Endodermal cell (in vitro differentiated cells): ENCODE measurements around the gene GRM4. TPM values are rescaled to one million over a fixed set of nuclear protein-coding genes. Genes with fewer than 3 reads are reported as not detected.
"Not testable (repeated sequence)": the region's sequence is repeated elsewhere in the genome, so short reads cannot be mapped to it uniquely, and the experiment has no call there.

Experiments
- DNase-seq: peaks from one replicate; pipeline ENCODE4 v3.0.0-alpha.2; 2017
- H3K27ac ChIP-seq: 2 replicates; pipeline ENCODE4 v1.5.1; 2013; ENCODE audit warnings: mild to moderate bottlenecking, low read depth, low read length, moderate library complexity
- H3K27me3 ChIP-seq: 2 replicates; pipeline ENCODE4 v1.6.1; 2013; ENCODE audit warnings: mild to moderate bottlenecking, low read length, moderate library complexity; ENCODE audit not compliant: insufficient read depth, control insufficient read depth, poor library complexity, severe bottlenecking
- H3K36me3 ChIP-seq: 2 replicates; pipeline ENCODE4 v1.7.0; 2013; ENCODE audit warnings: mild to moderate bottlenecking, low read length, moderate library complexity; ENCODE audit not compliant: control insufficient read depth, insufficient read depth
- H3K4me1 ChIP-seq: one replicate; pipeline ENCODE4 v1.7.0; 2013; ENCODE audit warnings: low read length; ENCODE audit not compliant: control insufficient read depth, insufficient read depth
- H3K4me3 ChIP-seq: 2 replicates; pipeline ENCODE4 v1.5.1; 2013; ENCODE audit warnings: mild to moderate bottlenecking, low read length, moderate library complexity
- H3K9ac ChIP-seq: 2 replicates; pipeline ENCODE4 v1.6.1; 2013; ENCODE audit warnings: mild to moderate bottlenecking, low read length, moderate library complexity; ENCODE audit not compliant: poor library complexity, severe bottlenecking; ENCODE audit errors: extremely low read depth
- H3K9me3 ChIP-seq: 2 replicates; pipeline ENCODE4 v1.6.1; 2013; ENCODE audit warnings: mild to moderate bottlenecking, low read length, moderate library complexity; ENCODE audit not compliant: control insufficient read depth
- H3K27ac Mint-ChIP-seq: 2 replicates; pipeline ENCODE4 v1.8.0; 2020; ENCODE audit warnings: mixed read lengths
- H3K27me3 Mint-ChIP-seq: 2 replicates; pipeline ENCODE4 v1.8.0; 2021; ENCODE audit warnings: mild to moderate bottlenecking, mixed read lengths; ENCODE audit not compliant: insufficient read depth
- H3K36me3 Mint-ChIP-seq: 2 replicates; pipeline ENCODE4 v1.8.0; 2020; ENCODE audit warnings: low read depth, mixed read lengths
- H3K4me1 Mint-ChIP-seq: 2 replicates; pipeline ENCODE4 v1.8.0; 2020; ENCODE audit warnings: mixed read lengths
- H3K4me3 Mint-ChIP-seq: 2 replicates; pipeline ENCODE4 v1.8.0; 2020; ENCODE audit warnings: mild to moderate bottlenecking, moderate library complexity, mixed read lengths
- H3K9me3 Mint-ChIP-seq: 2 replicates; pipeline ENCODE4 v1.8.0; 2020; ENCODE audit warnings: mild to moderate bottlenecking, mixed read lengths
- WGBS, 2 experiments: methylation state at CpG; one replicate each; pipeline versions ENCODE4 v1.1.5 to v1.1.7; 2013; ENCODE audit warnings: missing lambda C conversion rate in 2 of 2, mixed read lengths in 1 of 2; ENCODE audit not compliant: insufficient coverage in 1 of 2, insufficient read length in 1 of 2; 5-methylcytosine and 5-hydroxymethylcytosine counted together
- total RNA-seq, 2 donors: library from RNA; stranded (reverse); fragmentation: NEBNext Ultra II Directional in 1 of 2; extraction: Animal tissue kit (Norgen Biotek cat#: 25700) in 1 of 2; gene quantifications; 2 replicates in 1 of 2; 3 replicates in 1 of 2; pipeline ENCODE4 v1.2.1, GENCODE V29; 2021
- TF ChIP-seq, protein P1 (sequence below): fragments of 200-600 bp; sonication (generic); conservative IDR thresholded peaks from 2 replicates; pipeline ENCODE4 v1.5.0; 2021; ENCODE audit warnings: antibody characterized with exemption, mild to moderate bottlenecking

The GRM4 gene
- total RNA-seq, 2 donors from 2014 or later = 3.1 to 9.1 TPM

DNA sequence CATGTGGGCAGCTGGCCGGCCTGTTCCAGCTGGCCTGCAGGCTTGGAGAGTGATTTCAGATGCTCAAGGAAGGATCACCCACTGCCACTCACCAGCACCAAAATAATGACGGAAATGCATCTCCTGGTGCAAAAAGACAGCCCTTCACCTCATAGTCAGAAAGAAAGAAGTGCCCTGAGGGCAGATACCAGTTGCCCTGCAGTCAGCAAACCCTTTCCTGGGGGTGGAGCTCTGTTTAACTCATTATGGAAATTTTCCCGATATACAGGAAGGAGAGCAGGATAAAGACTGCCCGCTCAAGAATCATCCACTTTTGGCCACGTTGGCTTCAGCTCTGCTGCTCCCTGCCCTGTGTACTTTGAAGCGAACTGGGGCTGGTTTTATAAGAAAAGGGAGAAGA lies 127.9 kb downstream of the GRM4 start:
- peaks cover 5% of the 10 kb centered on the region for H3K27me3 ChIP-seq
- no peak overlapping the region for H3K27ac ChIP-seq
- no peak overlapping the region for H3K9ac ChIP-seq
- no peak overlapping the region for H3K4me3 ChIP-seq
- no peaks in the 10 kb centered on the region for H3K36me3 ChIP-seq
- no peaks in the 10 kb centered on the region for H3K36me3 Mint-ChIP-seq
- TF ChIP-seq, protein P1, sequence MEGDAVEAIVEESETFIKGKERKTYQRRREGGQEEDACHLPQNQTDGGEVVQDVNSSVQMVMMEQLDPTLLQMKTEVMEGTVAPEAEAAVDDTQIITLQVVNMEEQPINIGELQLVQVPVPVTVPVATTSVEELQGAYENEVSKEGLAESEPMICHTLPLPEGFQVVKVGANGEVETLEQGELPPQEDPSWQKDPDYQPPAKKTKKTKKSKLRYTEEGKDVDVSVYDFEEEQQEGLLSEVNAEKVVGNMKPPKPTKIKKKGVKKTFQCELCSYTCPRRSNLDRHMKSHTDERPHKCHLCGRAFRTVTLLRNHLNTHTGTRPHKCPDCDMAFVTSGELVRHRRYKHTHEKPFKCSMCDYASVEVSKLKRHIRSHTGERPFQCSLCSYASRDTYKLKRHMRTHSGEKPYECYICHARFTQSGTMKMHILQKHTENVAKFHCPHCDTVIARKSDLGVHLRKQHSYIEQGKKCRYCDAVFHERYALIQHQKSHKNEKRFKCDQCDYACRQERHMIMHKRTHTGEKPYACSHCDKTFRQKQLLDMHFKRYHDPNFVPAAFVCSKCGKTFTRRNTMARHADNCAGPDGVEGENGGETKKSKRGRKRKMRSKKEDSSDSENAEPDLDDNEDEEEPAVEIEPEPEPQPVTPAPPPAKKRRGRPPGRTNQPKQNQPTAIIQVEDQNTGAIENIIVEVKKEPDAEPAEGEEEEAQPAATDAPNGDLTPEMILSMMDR = no peak
- H3K9me3 ChIP-seq = peaks cover 5% of the 10 kb centered on the region
- DNase-seq = no peak
- H3K4me1 ChIP-seq = no peaks in the 10 kb centered on the region
- peaks cover 15% of the 10 kb centered on the region for H3K9me3 Mint-ChIP-seq
- H3K27me3 Mint-ChIP-seq = peaks cover 39% of the 10 kb centered on the region
- whole genome bisulfite sequencing, 2 experiments = 91 to 93% methylated on average over 5 to 6 of the region's 6 CpGs
- no peak overlapping the region for H3K27ac Mint-ChIP-seq
- no peak overlapping the region for H3K4me3 Mint-ChIP-seq
- H3K4me1 Mint-ChIP-seq = peaks cover 8% of the 10 kb centered on the region

DNA sequence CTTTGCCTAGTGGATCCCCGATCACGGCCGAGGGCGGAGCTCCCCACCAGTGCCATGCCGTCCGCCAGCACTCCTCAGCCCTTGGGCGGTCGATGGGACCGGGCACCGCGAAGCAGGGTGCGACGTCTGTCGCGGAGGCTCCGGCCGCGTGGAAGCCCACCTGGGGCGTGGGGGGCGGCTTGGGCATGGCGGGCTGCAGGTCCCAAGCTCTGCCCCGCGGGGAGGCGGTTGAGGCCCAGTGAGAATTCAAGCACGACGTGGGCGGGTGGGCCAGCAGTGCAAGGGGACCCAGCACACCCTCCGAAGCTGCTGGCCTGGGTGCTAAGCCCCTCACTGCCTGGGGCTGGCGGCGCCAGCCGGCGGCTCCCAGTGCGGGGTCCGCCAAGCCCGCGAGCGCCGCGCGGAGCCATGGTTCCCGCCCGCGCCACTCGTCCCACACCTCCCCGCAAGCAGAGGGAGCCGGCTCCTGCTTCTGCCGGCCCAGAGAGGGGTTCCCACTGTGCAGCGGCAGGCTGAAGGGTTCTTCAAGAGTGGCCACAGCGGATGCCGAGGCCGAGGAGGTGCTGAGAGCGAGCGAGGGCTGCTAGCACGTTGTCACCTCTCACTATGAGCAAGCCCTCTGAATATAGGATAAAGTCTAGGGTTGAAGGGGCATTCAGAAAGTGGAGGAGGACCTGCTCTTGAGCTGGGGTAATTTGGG lies 128.6 kb downstream of the GRM4 start:
- H3K4me1 Mint-ChIP-seq = peaks cover 4% of the 10 kb centered on the region
- no peak for DNase-seq
- TF ChIP-seq, protein P1 = no peak
- Histone ChIP-seq H3K4me1 (no peaks in the 10 kb centered on the region), H3K27ac (no peak overlapping the region), H3K36me3 (no peaks in the 10 kb centered on the region), H3K9ac (no peak overlapping the region), H3K4me3 (no peak overlapping the region), H3K27me3 (peaks cover 5% of the 10 kb centered on the region), H3K9me3 (peaks cover 5% of the 10 kb centered on the region)
- WGBS, 2 experiments = 95 to 97% methylated on average over 36 to 54 of the region's 54 CpGs
- H3K9me3 Mint-ChIP-seq = peaks cover 15% of the 10 kb centered on the region
- no peaks in the 10 kb centered on the region for H3K36me3 Mint-ChIP-seq
- H3K4me3 Mint-ChIP-seq = no peak overlapping the region
- H3K27ac Mint-ChIP-seq = no peak overlapping the region
- peaks cover 38% of the 10 kb centered on the region for H3K27me3 Mint-ChIP-seq

DNA sequence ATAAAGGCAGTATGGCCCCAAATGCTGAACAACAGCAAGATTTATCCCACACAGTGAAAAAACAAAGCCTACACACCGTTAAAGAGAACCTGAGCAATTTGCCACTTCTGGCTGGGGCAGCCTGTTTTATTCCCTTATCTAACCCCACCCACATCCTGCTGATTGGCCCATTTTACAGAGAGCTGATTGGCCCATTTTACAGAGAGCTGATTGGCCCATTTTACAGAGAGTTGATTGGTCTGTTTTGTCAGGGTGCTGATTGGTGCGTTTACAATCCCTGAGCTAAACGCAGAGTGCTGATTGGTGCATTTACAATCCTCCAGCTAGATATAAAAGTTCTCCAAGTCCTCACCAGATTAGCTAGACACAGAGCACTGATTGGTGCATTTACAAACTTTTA lies 129.3 kb downstream of the GRM4 start:
- not testable (repeated sequence) for DNase-seq, H3K4me3 ChIP-seq, H3K27ac Mint-ChIP-seq, H3K4me3 Mint-ChIP-seq, H3K4me1 ChIP-seq, H3K36me3 Mint-ChIP-seq, H3K4me1 Mint-ChIP-seq, H3K9me3 ChIP-seq, H3K9ac ChIP-seq, H3K36me3 ChIP-seq, H3K27me3 ChIP-seq, H3K27ac ChIP-seq
- Mint-ChIP-seq H3K9me3 (peaks cover 15% of the 10 kb centered on the region), H3K27me3 (peaks cover 34% of the 10 kb centered on the region)
- WGBS, 2 experiments = 94 to 100% methylated on average over 2 to 3 of the region's 3 CpGs
